Measurements from ENCODE around the gene THAP7. TPM values are rescaled to one million over a fixed set of nuclear protein-coding genes. Genes with fewer than 3 reads are reported as not detected.

Gene THAP7
- total RNA-seq, 1 donor from 2014 or later, result 12.2 TPM

GRCh38 chr22:21032037-21032867 is 30.3 kb upstream of the THAP7 start, which contains the start of gene SLC7A4:
SLC7A4 (minus strand) TSS chr22:21032561; CDS start chr22:21031812, 749 bp downstream.
- no peak within 1 kb of the TSS for H3K4me3 Mint-ChIP-seq (ENCODE audit: unreplicated experiment)
- no peak within 1 kb of the TSS for H2AFZ ChIP-seq (ENCODE audit: low read depth, low read length)
- H3K27ac ChIP-seq (ENCODE audit: low read depth, low read length), result no peak within 1 kb of the TSS
- H3K9me3 ChIP-seq (ENCODE audit: insufficient read depth, low read depth, low read length), result no peaks in the 10 kb centered on the region
- no peak within 1 kb of the TSS for H3K27ac Mint-ChIP-seq (ENCODE audit: unreplicated experiment)
- no peaks in the 10 kb centered on the region for H3K36me3 ChIP-seq (ENCODE audit: insufficient read depth, low read length)
- FAIRE-seq, result no peak
- TF ChIP-seq CTCF (IDR thresholded peaks at IDR 0.05; ENCODE audit: insufficient read depth, low read depth, low read length), result no peak
- peak; percentile 79 for TF ChIP-seq EZH2 (IDR thresholded peaks at IDR 0.05; ENCODE audit: insufficient read depth, low read length)
- H3K4me1 Mint-ChIP-seq (ENCODE audit: low read depth, unreplicated experiment), result peaks cover under 1% of the 10 kb centered on the region
- no peaks in the 10 kb centered on the region for H3K79me2 ChIP-seq (ENCODE audit: insufficient read depth, low read length)
- no peaks in the 10 kb centered on the region for H3K9me3 Mint-ChIP-seq (ENCODE audit: unreplicated experiment)
- peaks cover 29% of the 10 kb centered on the region for H3K27me3 Mint-ChIP-seq (ENCODE audit: low read depth, unreplicated experiment)
- no peaks in the 10 kb centered on the region for H3K36me3 Mint-ChIP-seq (ENCODE audit: low read depth, unreplicated experiment)
- no peak within 1 kb of the TSS for H3K9ac ChIP-seq (ENCODE audit: low read length)
- peak within 1 kb of the TSS; percentile 65 for H3K4me2 ChIP-seq (ENCODE audit: low read length)
- DNase-seq (ENCODE audit: low read depth), result no peak
- H3K27me3 ChIP-seq (ENCODE audit: insufficient read depth, low read length), result peaks cover 15% of the 10 kb centered on the region
- H3K4me1 ChIP-seq (ENCODE audit: insufficient read depth, low read length), result peaks cover 4% of the 10 kb centered on the region
- no peaks in the 10 kb centered on the region for H4K20me1 ChIP-seq (ENCODE audit: insufficient read depth, low read length)
- no peak within 1 kb of the TSS for H3K4me3 ChIP-seq (ENCODE audit: insufficient read depth, low read depth, low read length)

- H3K27ac Mint-ChIP-seq (ENCODE audit: unreplicated experiment), result no peak overlapping the region
- peaks cover 29% of the 10 kb centered on the region for H3K27me3 Mint-ChIP-seq (ENCODE audit: low read depth, unreplicated experiment)
- no peaks in the 10 kb centered on the region for H3K36me3 ChIP-seq (ENCODE audit: insufficient read depth, low read length)
- H3K9ac ChIP-seq (ENCODE audit: low read length), result no peak overlapping the region
- H3K9me3 ChIP-seq (ENCODE audit: insufficient read depth, low read depth, low read length), result no peaks in the 10 kb centered on the region
- FAIRE-seq (no peak), DNase-seq (ENCODE audit: low read depth) (no peak)
- H3K4me3 ChIP-seq (ENCODE audit: insufficient read depth, low read depth, low read length), result no peak overlapping the region
- H3K4me1 ChIP-seq (ENCODE audit: insufficient read depth, low read length), result peaks cover 7% of the 10 kb centered on the region
- H3K27me3 ChIP-seq (ENCODE audit: insufficient read depth, low read length), result peaks cover 15% of the 10 kb centered on the region
- no peaks in the 10 kb centered on the region for H3K9me3 Mint-ChIP-seq (ENCODE audit: unreplicated experiment)
- H3K36me3 Mint-ChIP-seq (ENCODE audit: low read depth, unreplicated experiment), result no peaks in the 10 kb centered on the region
- no peaks in the 10 kb centered on the region for H4K20me1 ChIP-seq (ENCODE audit: insufficient read depth, low read length)
- no peak overlapping the region for H3K4me2 ChIP-seq (ENCODE audit: low read length)
- H3K4me3 Mint-ChIP-seq (ENCODE audit: unreplicated experiment), result no peak overlapping the region
- H3K27ac ChIP-seq (ENCODE audit: low read depth, low read length), result no peak overlapping the region
- H3K4me1 Mint-ChIP-seq (ENCODE audit: low read depth, unreplicated experiment), result peaks cover 3% of the 10 kb centered on the region
- no peak overlapping the region for H2AFZ ChIP-seq (ENCODE audit: low read depth, low read length)
- TF ChIP-seq EZH2 (IDR thresholded peaks at IDR 0.05; ENCODE audit: insufficient read depth, low read length) (no peak), CTCF (IDR thresholded peaks at IDR 0.05; ENCODE audit: insufficient read depth, low read depth, low read length) (no peak)
- H3K79me2 ChIP-seq (ENCODE audit: insufficient read depth, low read length), result no peaks in the 10 kb centered on the region
These were observed 29.7 kb upstream of the THAP7 start for GRCh38 chr22:21031545-21032036.
